Measurements from ENCODE around the gene TRPM5. TPM values are rescaled to one million over a fixed set of nuclear protein-coding genes. Genes with fewer than 3 reads are reported as not detected.

The TRPM5 gene
- total and polyA plus RNA-seq, 2 of the 4 experiments (the other 2 are of a cell fraction), result not detected

DNA sequence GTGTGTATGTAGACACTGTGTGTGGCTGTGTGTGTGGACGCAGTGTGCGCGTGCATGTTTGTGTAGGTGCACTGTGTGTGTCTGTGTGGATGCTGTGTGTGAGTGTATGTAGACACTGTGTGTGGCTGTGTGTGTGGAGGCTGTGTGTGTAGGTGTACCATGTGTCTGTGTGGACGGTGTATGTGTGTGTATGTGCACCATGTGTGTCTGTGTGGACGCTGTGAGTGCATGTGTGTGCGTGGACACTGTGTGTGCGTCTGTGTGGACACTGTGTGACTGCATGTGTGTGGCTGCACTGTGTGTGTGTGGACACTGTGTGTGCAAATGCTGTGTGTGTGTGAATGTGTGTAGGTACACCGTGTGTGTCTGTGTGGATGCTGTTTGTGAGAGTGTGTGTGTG, 10.3 kb downstream of the TRPM5 start:
- no peaks in the 10 kb centered on the region for H3K36me3 ChIP-seq (ENCODE audit: control insufficient read depth, insufficient read depth, low read length)
- H3K56ac ChIP-seq (ENCODE audit: extremely low read depth, insufficient read depth, low read length), result no peak overlapping the region
- H3K9ac ChIP-seq (ENCODE audit: low read depth, low read length), result no peak overlapping the region
- no peaks in the 10 kb centered on the region for H3K9me3 ChIP-seq (ENCODE audit: control insufficient read depth, insufficient read depth, low read length)
- no peak for DNase-seq
- H3K4me1 ChIP-seq (ENCODE audit: control insufficient read depth, insufficient read depth, low read length), result no peaks in the 10 kb centered on the region
- no peak overlapping the region for H3K18ac ChIP-seq (ENCODE audit: low read depth, low read length)
- H3K79me1 ChIP-seq (ENCODE audit: low read depth in 1 of 2, low read length in 2 of 2), result no peaks in the 10 kb centered on the region
- H3K4me2 ChIP-seq (ENCODE audit: low read depth, low read length), result no peak overlapping the region
- H4K8ac ChIP-seq (ENCODE audit: low read depth in 2 of 2, low read length in 2 of 2), result no peak overlapping the region
- CTCF ChIA-PET, result no interaction called here
- no peak overlapping the region for H4K5ac ChIP-seq (ENCODE audit: low read depth, low read length)
- dilution Hi-C loops (cut with HindIII; ENCODE audit: low sequenced_read_pairs, unreplicated experiment) (no loop called here), in situ Hi-C loops (cut with MboI; ENCODE audit: low sequenced_read_pairs) (loop anchor here (10.0 kb wide), 1 partner anchor 81 kb away; no protein-coding TSS in a partner anchor), intact Hi-C loops (cut with micrococcal nuclease) (no loop called here)
- POLR2A ChIA-PET (ENCODE audit: unreplicated experiment), result no interaction called here
- H2BK5ac ChIP-seq (ENCODE audit: low read depth, low read length, poor library complexity, severe bottlenecking), result no peak overlapping the region
- no peak for TF ChIP-seq BHLHE40 (IDR thresholded peaks at IDR 0.05; ENCODE audit: low read depth, low read length)
- H2BK20ac ChIP-seq (ENCODE audit: low read depth, low read length), result no peak overlapping the region
- ATAC-seq (ENCODE audit: low read depth), result no peak
- H3K14ac ChIP-seq (replicated peaks; ENCODE audit: low read depth, low read length), result no peak overlapping the region
- H4K91ac ChIP-seq (ENCODE audit: insufficient read depth, low read depth, low read length), result no peak overlapping the region
- no peak overlapping the region for H3K27ac ChIP-seq (ENCODE audit: insufficient read depth, low read length)
- no peaks in the 10 kb centered on the region for H4K20me1 ChIP-seq (ENCODE audit: insufficient read depth, low read length)
- no peaks in the 10 kb centered on the region for H3K9me1 ChIP-seq (ENCODE audit: insufficient read depth, low read length)
- H3K23ac ChIP-seq (ENCODE audit: low read depth, low read length), result no peak overlapping the region
- H3K27me3 ChIP-seq (ENCODE audit: control insufficient read depth, insufficient read depth, low read length), result peaks cover 15% of the 10 kb centered on the region
- no peak overlapping the region for H3K4me3 ChIP-seq (ENCODE audit: insufficient read depth, low read depth, low read length)
- no peak overlapping the region for H2AK9ac ChIP-seq (replicated peaks; ENCODE audit: low read depth, low read length, poor library complexity)
- no peak overlapping the region for H2AK5ac ChIP-seq (ENCODE audit: low read depth, low read length)
- H2BK120ac ChIP-seq (ENCODE audit: low read depth, low read length), result no peak overlapping the region
- no TSS peak for BruUV-seq (replicated peaks)
- H2BK15ac ChIP-seq (ENCODE audit: low read depth, low read length), result no peak overlapping the region
- H3K4ac ChIP-seq (ENCODE audit: low read depth, low read length), result no peak overlapping the region
- peak overlapping the region; percentile 44 for H2AFZ ChIP-seq (replicated peaks; ENCODE audit: low read length, poor library complexity)
- WGBS, 2 experiments (ENCODE audit: extremely low coverage in 2 of 2, insufficient read length in 1 of 2), result 86% methylated on average over 3 of the region's 8 CpGs; no CpG with 5 or more reads in 1 of the 2 experiments
